H1 (cell line): ENCODE data around the gene BEST2. TPM values are rescaled to one million over a fixed set of nuclear protein-coding genes. Genes with fewer than 3 reads are reported as not detected.

Experiments
- CTCF ChIA-PET: fragments of 300-600 bp; sonication (Branson Sonifier 250); formaldehyde crosslinking; loops from one replicate; lab custom pipeline; 2021; ENCODE audit not compliant: partially characterized antibody; lab: Charles Lee
- POLR2A ChIA-PET: fragments of 300-600 bp; sonication (Branson Sonifier 250); formaldehyde crosslinking; loops from one replicate; lab custom pipeline; 2021; ENCODE audit warnings: inconsistent platforms; ENCODE audit not compliant: partially characterized antibody; lab: Charles Lee
- DNase-seq, 2 experiments: peaks; one replicate each; pipeline versions ENCODE4 v3.0.0 to v3.0.0-alpha.2; 2010 to 2022; ENCODE audit warnings: low spot score in 2 of 2, low read depth in 1 of 2, mixed read lengths in 1 of 2
- FAIRE-seq: peaks from 2 replicates; lab custom pipeline; 2011; peaks lifted over from hg19 to GRCh38; lab: Jason Lieb, UNC
- H2AFZ ChIP-seq: 2 replicates; pipeline ENCODE4 v1.8.1; 2012; ENCODE audit warnings: low read length, inconsistent platforms
- H2AK5ac ChIP-seq: 2 replicates; pipeline ENCODE4 v1.6.1; 2013; ENCODE audit warnings: low read depth, low read length
- H2BK120ac ChIP-seq: replicated peaks from 2 replicates; pipeline ENCODE3; 2013; ENCODE audit warnings: low read depth, low read length, inconsistent platforms
- H2BK12ac ChIP-seq: 2 replicates; pipeline ENCODE4 v1.6.1; 2013; ENCODE audit warnings: low read depth, low read length
- H2BK15ac ChIP-seq: 2 replicates; pipeline ENCODE4 v1.6.1; 2013; ENCODE audit warnings: low read length
- H2BK20ac ChIP-seq: 2 replicates; pipeline ENCODE4 v1.6.1; 2013; ENCODE audit warnings: low read length
- H2BK5ac ChIP-seq: 2 replicates; pipeline ENCODE4 v1.6.1; 2013; ENCODE audit warnings: low read depth, low read length
- H3K14ac ChIP-seq: 2 replicates; pipeline ENCODE4 v1.6.1; 2013; ENCODE audit warnings: inconsistent platforms; ENCODE audit not compliant: insufficient read length
- H3K18ac ChIP-seq: 2 replicates; pipeline ENCODE4 v1.6.1; 2013; ENCODE audit warnings: low read length; ENCODE audit errors: extremely low read depth
- H3K23ac ChIP-seq: 2 replicates; pipeline ENCODE4 v1.6.1; 2013; ENCODE audit warnings: inconsistent platforms; ENCODE audit not compliant: insufficient read length
- H3K23me2 ChIP-seq: 2 replicates; pipeline ENCODE4 v1.6.1; 2013; ENCODE audit warnings: low read depth, low read length
- H3K27ac ChIP-seq: 2 replicates; pipeline ENCODE4 v1.6.1; 2011; ENCODE audit warnings: low read depth, low read length, inconsistent platforms
- H3K27me3 ChIP-seq, 4 experiments: replicated peaks in 1 of 4; 1 replicate in 1 of 4; 2 replicates in 3 of 4; pipeline versions ENCODE4 v1.6.1 to v1.8.1; 2011 to 2013; ENCODE audit warnings: low read length in 3 of 4, mild to moderate bottlenecking in 3 of 4, inconsistent platforms in 2 of 4, mixed read lengths in 2 of 4, moderate library complexity in 1 of 4; ENCODE audit not compliant: control insufficient read depth in 3 of 4, insufficient read depth in 3 of 4; ENCODE audit errors: extremely low read depth in 1 of 4
- H3K36me3 ChIP-seq, 4 experiments: 2 replicates each; pipeline versions ENCODE4 v1.6.1 to v1.8.1; 2011 to 2013; ENCODE audit warnings: mild to moderate bottlenecking in 4 of 4, low read length in 3 of 4, moderate library complexity in 2 of 4, control low read depth in 1 of 4, inconsistent platforms in 1 of 4; ENCODE audit not compliant: insufficient read depth in 4 of 4, control insufficient read depth in 2 of 4
- H3K4ac ChIP-seq: replicated peaks from 2 replicates; pipeline ENCODE3; 2013; ENCODE audit warnings: low read length, low read depth, mixed read lengths, inconsistent platforms; ENCODE audit not compliant: insufficient read length
- H3K4me1 ChIP-seq, 4 experiments: replicated peaks in 1 of 4; 1 replicate in 1 of 4; 2 replicates in 3 of 4; pipeline versions ENCODE4 v1.6.1 to v1.8.1; 2011 to 2013; ENCODE audit warnings: low read length in 3 of 4, inconsistent platforms in 2 of 4, mixed read lengths in 1 of 4; ENCODE audit not compliant: insufficient read depth in 4 of 4, control insufficient read depth in 3 of 4
- H3K4me2 ChIP-seq, 2 experiments: 2 replicates each; pipeline versions ENCODE4 v1.6.1 to v1.8.1; 2011 to 2013; ENCODE audit warnings: low read depth in 2 of 2, low read length in 2 of 2, control low read depth in 1 of 2, inconsistent platforms in 1 of 2, mild to moderate bottlenecking in 1 of 2; ENCODE audit not compliant: insufficient read depth in 1 of 2
- H3K4me3 ChIP-seq, 4 experiments: fragments of 200-600, 300-600 bp in 1 of 4; sonication (generic), shearing (Covaris generic), sonication (Bioruptor Twin) in 1 of 4; 2 replicates each; pipeline versions ENCODE4 v1.5.1 to v1.8.1; 2011 to 2016; ENCODE audit warnings: low read length in 4 of 4, low read depth in 3 of 4, control low read depth in 2 of 4, inconsistent platforms in 2 of 4, mild to moderate bottlenecking in 2 of 4, mixed read lengths in 1 of 4, moderate library complexity in 1 of 4; ENCODE audit not compliant: insufficient read depth in 2 of 4; ENCODE audit errors: extremely low read depth in 1 of 4
- H3K56ac ChIP-seq: replicated peaks from 2 replicates; pipeline ENCODE3; 2013; ENCODE audit warnings: low read depth, mild to moderate bottlenecking, mixed read lengths, low read length, inconsistent platforms; ENCODE audit not compliant: insufficient read length
- H3K79me1 ChIP-seq: 2 replicates; pipeline ENCODE4 v1.6.1; 2013; ENCODE audit warnings: low read depth, low read length, control low read depth
- H3K79me2 ChIP-seq, 2 experiments: 2 replicates each; pipeline versions ENCODE4 v1.6.1 to v1.8.1; 2012 to 2013; ENCODE audit warnings: low read length in 2 of 2, mild to moderate bottlenecking in 2 of 2, inconsistent platforms in 1 of 2; ENCODE audit not compliant: insufficient read depth in 2 of 2, control insufficient read depth in 1 of 2
- H3K9ac ChIP-seq, 4 experiments: replicated peaks in 1 of 4; 1 replicate in 1 of 4; 2 replicates in 3 of 4; pipeline versions ENCODE4 v1.6.1 to v1.8.1; 2011 to 2013; ENCODE audit warnings: low read depth in 3 of 4, low read length in 3 of 4, control low read depth in 2 of 4, mild to moderate bottlenecking in 2 of 4, moderate library complexity in 2 of 4, inconsistent platforms in 1 of 4; ENCODE audit errors: extremely low read depth in 1 of 4
- H3K9me3 ChIP-seq, 2 experiments: 2 replicates each; pipeline versions ENCODE4 v1.6.1 to v1.8.1; 2012 to 2013; ENCODE audit warnings: mild to moderate bottlenecking in 2 of 2, moderate library complexity in 2 of 2, control low read depth in 1 of 2, inconsistent platforms in 1 of 2, low read depth in 1 of 2, low read length in 1 of 2, mixed read lengths in 1 of 2; ENCODE audit not compliant: insufficient read depth in 2 of 2
- H4K20me1 ChIP-seq, 2 experiments: replicated peaks in 1 of 2; 2 replicates each; pipeline versions ENCODE3 to v1.8.1; 2011 to 2013; ENCODE audit warnings: inconsistent platforms in 2 of 2, low read length in 2 of 2, mild to moderate bottlenecking in 1 of 2; ENCODE audit not compliant: insufficient read depth in 2 of 2, control insufficient read depth in 1 of 2
- H4K5ac ChIP-seq: 2 replicates; pipeline ENCODE4 v1.6.1; 2013; ENCODE audit warnings: low read length, low read depth, mixed read lengths, inconsistent platforms; ENCODE audit not compliant: insufficient read length
- H4K8ac ChIP-seq: 2 replicates; pipeline ENCODE4 v1.8.0; 2013; ENCODE audit warnings: mild to moderate bottlenecking, moderate library complexity, low read length, inconsistent platforms; ENCODE audit not compliant: insufficient read depth; ENCODE audit errors: extremely low read depth
- H4K91ac ChIP-seq: replicated peaks from 2 replicates; pipeline ENCODE3; 2013; ENCODE audit warnings: low read length, mixed read lengths, inconsistent platforms; ENCODE audit not compliant: insufficient read length
- HDAC2 ChIP-seq, 2 experiments: fragments of 300-600 bp in 1 of 2; sonication (generic) in 1 of 2; IDR thresholded peaks; 2 replicates each; pipeline ENCODE4 v1.6.1; 2011 to 2012; ENCODE audit warnings: low read depth in 2 of 2, low read length in 2 of 2, mild to moderate bottlenecking in 2 of 2, moderate library complexity in 2 of 2, borderline replicate concordance in 1 of 2, inconsistent platforms in 1 of 2
- TAF1 ChIP-seq: IDR thresholded peaks from 2 replicates; pipeline ENCODE4 v1.6.1; 2011; ENCODE audit warnings: mild to moderate bottlenecking, low read depth, low read length
- whole genome bisulfite sequencing, 2 experiments: shearing (Covaris generic) in 1 of 2; methylation state at CpG; one replicate each; pipeline versions ENCODE4 v1.1.6 to v1.1.7; 2013 to 2015; ENCODE audit warnings: low lambda C conversion rate in 2 of 2, mixed read lengths in 2 of 2, inconsistent platforms in 1 of 2, low coverage in 1 of 2, missing lambda C conversion rate in 1 of 2; ENCODE audit not compliant: insufficient replicate concordance in 2 of 2, insufficient coverage in 1 of 2, insufficient read length in 1 of 2; ENCODE audit errors: extremely low coverage in 1 of 2, missing lambda C conversion rate in 1 of 2; 5-methylcytosine and 5-hydroxymethylcytosine counted together
- polyA plus RNA-seq, 7 experiments: library from polyadenylated mRNA; depleted of rRNA in 3 of 7; stranded (reverse) in 5 of 7; unstranded in 2 of 7; fragments of >200 nt in 5 of 7; fragments of 200-250 nt in 2 of 7; gene quantifications; 1 replicate in 5 of 7; 2 replicates in 1 of 7; 4 replicates in 1 of 7; pipeline versions ENCODE4 v1.2.1 to v1.2.3, GENCODE V29; 2011 to 2013; ENCODE audit warnings: missing spikeins in 2 of 7, mixed read lengths in 2 of 7
- total RNA-seq: library from RNA; stranded (reverse); fragmentation: NEBNext Ultra II Directional; extraction: Animal tissue kit (Norgen Biotek cat#: 25700); gene quantifications from 2 replicates; pipeline ENCODE4 v1.2.1, GENCODE V29; 2021
- TF ChIP-seq, protein P1 (sequence below): IDR thresholded peaks from 2 replicates; pipeline ENCODE4 v1.6.1; 2012; ENCODE audit warnings: inconsistent platforms

The BEST2 gene
- total and polyA plus RNA-seq, 2 of the 8 experiments (the other 6 are each of a cell fraction or from before 2014, with no cell fraction given): 4.6 to 7.3 TPM

DNA sequence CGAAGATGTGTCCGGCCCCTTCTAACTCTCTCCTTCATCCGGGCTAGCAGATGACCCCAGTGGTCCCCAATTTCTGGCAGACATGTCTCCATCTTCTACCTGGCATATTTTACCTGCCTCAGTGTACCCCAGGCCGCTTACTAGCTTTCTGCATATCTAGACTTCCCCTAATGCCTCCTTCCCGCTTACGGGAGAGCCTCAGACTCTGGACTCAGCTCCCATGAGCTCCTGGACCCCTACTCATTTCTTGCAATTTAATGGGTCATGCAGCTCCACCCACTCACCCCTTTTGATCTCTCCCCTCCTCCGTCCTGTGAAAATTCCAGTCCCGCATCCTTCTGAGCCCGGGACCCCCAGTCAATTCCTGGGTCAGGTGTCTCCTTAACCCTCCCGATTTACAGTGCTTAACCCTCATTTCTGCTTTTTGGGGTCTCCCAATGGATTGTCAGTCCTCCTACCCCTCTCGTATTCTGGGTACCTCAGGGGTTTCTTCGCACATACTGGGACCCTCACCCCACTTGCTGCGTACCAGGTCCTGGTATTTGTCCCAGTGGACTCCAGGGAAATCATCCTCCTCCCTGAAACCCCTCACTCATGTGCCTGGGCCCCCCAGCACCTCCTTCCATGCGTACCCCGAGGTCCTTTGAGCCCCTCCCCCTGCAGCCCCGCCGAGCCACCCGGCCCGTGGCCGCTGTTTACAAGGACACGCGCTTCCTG, 39.2 kb downstream of the BEST2 start:
- Histone ChIP-seq H2BK5ac (no peak overlapping the region), H3K4me2 (peak overlapping the region; percentile 74 to 97), H4K20me1 (no peaks in the 10 kb centered on the region), H3K18ac (no peak overlapping the region), H3K36me3 (no peaks in the 10 kb centered on the region), H3K4me1 (peaks cover 6 to 32% (median 22%) of the 10 kb centered on the region in 4 experiments), H3K23me2 (peaks cover 29% of the 10 kb centered on the region), H2BK12ac (no peak overlapping the region), H3K27me3 (peaks cover 0 to 18% (median 13%) of the 10 kb centered on the region in 4 experiments; a peak in 5 of 7 replicates), H3K56ac (no peak overlapping the region), H3K23ac (no peak overlapping the region), H3K27ac (no peak overlapping the region), H3K9ac (no peak overlapping the region), H4K5ac (no peak overlapping the region), H3K9me3 (no peaks in the 10 kb centered on the region), H3K4ac (no peak overlapping the region), H2AFZ (no peak overlapping the region), H3K79me1 (no peaks in the 10 kb centered on the region), H3K79me2 (no peaks in the 10 kb centered on the region), H2BK120ac (no peak overlapping the region), H2AK5ac (no peak overlapping the region; the same call in 1 of the 2 replicates), H3K4me3 (peak overlapping the region; percentile 46 to 71 (median 54)), H4K8ac (no peak overlapping the region), H2BK20ac (no peak overlapping the region), H3K14ac (no peak overlapping the region), H2BK15ac (no peak overlapping the region), H4K91ac (no peak overlapping the region)
- DNase-seq: no peak
- no peak for FAIRE-seq
- CTCF ChIA-PET: interaction anchor here (1.1 to 17.9 kb wide), 5 partner anchors 11 to 30 kb away, joined by 3 to 288 read pairs (median 14); partner anchors contain the start of genes RNASEH2A and THSD8
- POLR2A ChIA-PET: interaction anchor here (0.8 to 15.2 kb wide), 15 partner anchors 10 to 110 kb away, joined by 3 to 317 read pairs (median 7); partner anchors contain the start of genes DNASE2, GET3, HOOK2 and PRDX2
- 12% methylated on average over 14 of the region's 22 CpGs; no CpG with 5 or more reads in 1 of the 2 experiments for WGBS, 2 experiments
- no peak for TF ChIP-seq TAF1
- TF ChIP-seq, protein P1, sequence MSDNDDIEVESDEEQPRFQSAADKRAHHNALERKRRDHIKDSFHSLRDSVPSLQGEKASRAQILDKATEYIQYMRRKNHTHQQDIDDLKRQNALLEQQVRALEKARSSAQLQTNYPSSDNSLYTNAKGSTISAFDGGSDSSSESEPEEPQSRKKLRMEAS: peak; percentile 84
- peak in 1 of 2 experiments; percentile 36; a peak in 1 of 4 replicates for TF ChIP-seq HDAC2 (IDR thresholded peaks at IDR 0.05; ENCODE audit: borderline replicate concordance in 1 of 2, low read depth in 2 of 2, low read length in 2 of 2)
